CD4-positive, alpha-beta T cell treated with Interleukin-4 for 1 hour (primary cell): ENCODE measurements around the gene AMPD3.

Experiments
- DNase-seq, 2 donors: peaks; one replicate each; pipeline ENCODE4 v3.0.0-alpha.2; 2020 to 2022

AMPD3 gene

DNA sequence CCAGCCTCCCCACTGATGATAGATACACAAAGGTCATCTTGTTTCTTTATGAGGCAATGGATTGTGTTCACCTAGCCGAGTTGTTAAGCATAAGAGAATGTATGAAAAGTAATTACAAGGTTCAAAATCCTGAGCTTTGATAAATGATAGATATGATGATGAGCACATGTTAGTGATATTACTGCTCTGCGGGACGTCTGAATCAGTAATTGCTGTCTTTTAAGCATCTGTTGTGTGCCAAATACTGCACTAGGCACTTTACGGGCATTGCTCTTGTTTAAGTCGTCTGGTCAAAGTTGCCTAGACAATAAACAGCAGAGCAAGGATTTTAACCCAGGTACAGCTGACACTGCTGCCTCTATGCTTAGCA is 86.5 kb downstream of the AMPD3 start:
- DNase-seq = no peak

- DNase-seq = no peak
These were observed 87.7 kb downstream of the AMPD3 start for GRCh38 chr11:10542776-10543175.

DNA sequence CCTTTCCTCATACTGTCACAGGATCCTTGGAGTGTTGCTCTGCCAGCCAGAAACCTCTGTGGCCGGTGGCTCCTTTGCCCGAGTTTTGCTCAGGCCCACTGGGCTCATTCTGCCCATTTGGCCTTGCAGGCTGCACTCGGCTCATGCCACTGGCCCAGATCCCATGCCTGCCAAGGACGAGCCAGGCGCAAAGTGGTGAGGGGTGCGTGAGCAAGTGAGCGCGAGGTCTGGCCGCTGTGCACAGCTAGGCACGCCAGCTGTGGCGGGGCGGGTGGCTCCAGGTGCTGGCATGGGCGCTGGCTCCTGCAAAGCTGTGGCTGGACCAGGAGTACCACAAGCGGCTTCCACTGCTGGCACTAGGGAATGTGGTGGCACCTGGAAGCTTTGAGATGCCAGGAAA is 88.7 kb downstream of the AMPD3 start:
- no peak for DNase-seq

DNA sequence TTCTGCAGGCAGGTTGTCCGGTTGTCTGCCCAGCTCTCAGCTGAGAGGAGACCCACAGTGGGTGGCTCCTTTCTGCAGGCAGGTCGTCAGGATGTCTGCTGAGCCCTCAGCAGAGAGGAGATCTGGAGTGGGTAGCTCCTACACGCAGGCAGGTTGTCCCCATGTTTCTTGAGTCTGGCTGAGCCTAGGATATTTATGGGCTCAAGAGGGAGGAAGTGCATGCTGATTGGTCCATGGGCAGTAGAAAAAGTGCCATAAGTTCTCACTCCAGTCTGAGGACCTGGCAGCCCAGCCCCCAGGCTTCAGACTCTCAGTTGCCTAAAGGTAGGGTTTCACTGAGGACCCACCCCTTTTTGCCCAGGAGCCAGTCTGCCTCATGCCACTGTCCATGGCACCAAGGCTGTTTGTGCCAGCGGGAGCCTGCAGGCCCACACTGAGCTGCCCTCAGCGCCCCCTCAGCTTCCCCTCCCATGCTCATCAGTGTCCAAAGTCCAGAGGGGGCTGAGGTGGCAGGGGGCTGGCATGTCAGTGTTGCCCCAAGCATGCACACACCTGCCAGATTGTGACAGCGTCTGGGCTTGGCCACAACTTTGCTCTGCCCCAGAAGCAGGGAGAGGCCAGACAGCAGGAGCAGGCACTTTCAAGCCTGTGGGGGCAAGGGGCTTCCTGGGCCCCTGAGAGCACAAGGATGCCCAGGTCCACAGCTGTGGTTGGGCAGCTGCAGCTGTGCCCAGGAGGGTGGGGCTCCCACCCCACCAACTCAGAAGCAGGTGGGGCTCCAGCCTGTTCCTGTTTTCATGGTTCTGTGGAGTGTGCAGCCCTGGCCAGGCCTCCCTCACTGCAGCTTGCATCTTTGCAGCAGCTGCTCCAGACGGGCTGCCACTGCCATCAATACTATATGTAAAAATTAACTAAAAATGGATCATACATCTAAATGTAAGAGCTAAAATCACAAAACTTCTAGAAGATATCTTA is 89.7 kb downstream of the AMPD3 start:
- DNase-seq = peak in 1 of 2 donors; percentile 47

- DNase-seq = no peak
These were observed 95.6 kb downstream of the AMPD3 start for GRCh38 chr11:10550503-10551289.

- no peak for DNase-seq
These were observed 96.2 kb downstream of the AMPD3 start for GRCh38 chr11:10551290-10551592.

GRCh38 chr11:10551845-10552352 is 96.8 kb downstream of the AMPD3 start:
- no peak for DNase-seq

DNA sequence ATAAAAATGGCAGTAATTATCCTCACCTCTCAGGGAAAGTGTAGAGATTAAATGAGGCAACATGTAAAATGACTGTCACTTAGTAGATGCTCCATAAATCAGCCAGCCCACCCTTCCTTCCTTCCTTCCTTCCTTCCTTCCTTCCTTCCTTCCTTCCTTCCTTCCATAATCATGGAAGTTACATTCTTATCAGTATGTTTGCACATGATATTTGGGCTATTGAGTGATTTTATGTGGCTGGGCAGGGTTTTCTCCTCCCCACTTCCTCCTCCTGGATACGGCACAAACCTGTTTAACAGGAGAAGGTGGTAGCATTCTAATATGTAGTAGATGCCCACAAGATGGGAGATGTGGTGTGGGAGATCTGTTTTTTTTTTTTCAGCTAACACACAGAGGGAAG is 101.5 kb downstream of the AMPD3 start:
- no peak for DNase-seq
